HEK293 (cell line): ENCODE data around the gene ST8SIA4.

ENCODE experiments used
- CTCF ChIA-PET: fragments of 350-600 bp; formaldehyde crosslinking; extraction: SDS; loops from one replicate; lab custom pipeline; 2021; ENCODE audit warnings: antibody characterized with exemption; lab: Yijun Ruan, JAX
- POLR2A ChIA-PET: fragments of 300-600 bp; formaldehyde crosslinking; extraction: SDS; loops from one replicate; lab custom pipeline; 2020; ENCODE audit warnings: antibody characterized with exemption, inconsistent platforms; lab: Yijun Ruan, JAX
- H3K27ac ChIP-seq: fragments of 200-500 bp; sonication (Bioruptor generic); 2 replicates; pipeline ENCODE4 v1.5.1; 2014; ENCODE audit warnings: low read depth, low read length, control low read depth, inconsistent platforms; ENCODE audit errors: extremely low read depth
- H3K36me3 ChIP-seq, 2 experiments: fragments of 200-500 bp in 1 of 2; sonication (Bioruptor generic) in 1 of 2; 1 replicate in 1 of 2; 2 replicates in 1 of 2; pipeline ENCODE4 v1.5.1; 2014 to 2017; ENCODE audit warnings: inconsistent platforms in 2 of 2, low read length in 2 of 2; ENCODE audit not compliant: control insufficient read depth in 2 of 2, insufficient read depth in 1 of 2
- H3K4me1 ChIP-seq: fragments of 200-500 bp; sonication (Bioruptor generic); 2 replicates; pipeline ENCODE4 v1.5.1; 2014; ENCODE audit warnings: mild to moderate bottlenecking, low read length, inconsistent platforms; ENCODE audit not compliant: control insufficient read depth, insufficient read depth
- H3K4me3 ChIP-seq: 2 replicates; pipeline ENCODE4 v1.5.1; 2011; ENCODE audit warnings: low read depth, mild to moderate bottlenecking, control low read depth, low read length, moderate library complexity
- H3K9me3 ChIP-seq: fragments of 200-500 bp; sonication (Bioruptor generic); 2 replicates; pipeline ENCODE4 v1.5.1; 2014; ENCODE audit warnings: low read depth, low read length, inconsistent platforms; ENCODE audit not compliant: control insufficient read depth, insufficient read depth
- BCL11B ChIP-seq: fragments of 450-650 bp; formaldehyde crosslinking; IDR thresholded peaks from 2 replicates; pipeline ENCODE4 v1.5.1; 2016; ENCODE audit warnings: low read depth, missing biosample characterization, missing genetic modification characterization
- FEZF1 ChIP-seq: fragments of 450-650 bp; formaldehyde crosslinking; IDR thresholded peaks from 2 replicates; pipeline ENCODE4 v1.5.1; 2016; ENCODE audit warnings: missing biosample characterization, missing genetic modification characterization
- HOXD13 ChIP-seq: sonication (generic); formaldehyde crosslinking; IDR thresholded peaks from 2 replicates; pipeline ENCODE4 v1.8.0; 2022; ENCODE audit warnings: missing genetic modification reagents, borderline replicate concordance
- KLF1 ChIP-seq: fragments of 450-650 bp; formaldehyde crosslinking; IDR thresholded peaks from 2 replicates; pipeline ENCODE4 v1.5.1; 2016; ENCODE audit warnings: missing biosample characterization, missing genetic modification characterization
- MYNN ChIP-seq: fragments of 450-650 bp; formaldehyde crosslinking; IDR thresholded peaks from 2 replicates; pipeline ENCODE4 v1.5.1; 2016; ENCODE audit warnings: missing biosample characterization, missing genetic modification characterization, borderline replicate concordance
- REPIN1 ChIP-seq: fragments of 450-650 bp; formaldehyde crosslinking; IDR thresholded peaks from 2 replicates; pipeline ENCODE4 v1.5.1; 2017; ENCODE audit warnings: missing biosample characterization, missing genetic modification characterization, low read depth
- SP2 ChIP-seq: fragments of 450-650 bp; formaldehyde crosslinking; IDR thresholded peaks from 2 replicates; pipeline ENCODE4 v1.5.1; 2016; ENCODE audit warnings: missing biosample characterization, missing genetic modification characterization
- TCF7L2 ChIP-seq: IDR thresholded peaks from 2 replicates; pipeline ENCODE4 v1.6.1; 2011; ENCODE audit warnings: low read depth, mild to moderate bottlenecking, inconsistent platforms, low read length, moderate library complexity, borderline replicate concordance
- YY1 ChIP-seq: fragments of 450-650 bp; formaldehyde crosslinking; IDR thresholded peaks from 2 replicates; pipeline ENCODE4 v1.5.1; 2018; ENCODE audit warnings: missing biosample characterization, missing genetic modification characterization
- ZFP37 ChIP-seq: fragments of 450-650 bp; formaldehyde crosslinking; IDR thresholded peaks from 2 replicates; pipeline ENCODE4 v1.5.1; 2016; ENCODE audit warnings: missing biosample characterization, missing genetic modification characterization
- ZFP41 ChIP-seq: fragments of 450-650 bp; formaldehyde crosslinking; IDR thresholded peaks from 2 replicates; pipeline ENCODE4 v1.5.1; 2016; ENCODE audit warnings: missing biosample characterization, missing genetic modification characterization, borderline replicate concordance
- ZNF23 ChIP-seq: fragments of 450-650 bp; formaldehyde crosslinking; IDR thresholded peaks from 2 replicates; pipeline ENCODE4 v1.5.1; 2016; ENCODE audit warnings: missing biosample characterization, missing genetic modification characterization, borderline replicate concordance
- ZNF274 ChIP-seq, 2 experiments: fragments of 200-500 bp in 1 of 2; fragments of 450-650 bp in 1 of 2; sonication (Bioruptor generic) in 1 of 2; formaldehyde crosslinking in 1 of 2; IDR thresholded peaks; 2 replicates each; pipeline versions ENCODE4 v1.5.1 to v1.6.1; 2014 to 2016; ENCODE audit warnings: borderline replicate concordance in 1 of 2, inconsistent platforms in 1 of 2, low read length in 1 of 2, missing biosample characterization in 1 of 2, missing genetic modification characterization in 1 of 2
- ZNF280D ChIP-seq: fragments of 450-650 bp; formaldehyde crosslinking; IDR thresholded peaks from 2 replicates; pipeline ENCODE4 v1.5.1; 2016; ENCODE audit warnings: missing biosample characterization, missing genetic modification characterization
- ZNF302 ChIP-seq: fragments of 450-650 bp; formaldehyde crosslinking; IDR thresholded peaks from 2 replicates; pipeline ENCODE4 v1.5.1; 2016; ENCODE audit warnings: missing biosample characterization, missing genetic modification characterization, low read depth
- ZNF350 ChIP-seq: fragments of 450-650 bp; formaldehyde crosslinking; IDR thresholded peaks from 2 replicates; pipeline ENCODE4 v1.5.0; 2017; ENCODE audit warnings: missing biosample characterization, mild to moderate bottlenecking, missing genetic modification characterization
- ZNF423 ChIP-seq: fragments of 450-650 bp; formaldehyde crosslinking; IDR thresholded peaks from 2 replicates; pipeline ENCODE4 v1.5.1; 2016; ENCODE audit warnings: missing biosample characterization, missing genetic modification characterization
- ZNF501 ChIP-seq: fragments of 450-650 bp; formaldehyde crosslinking; IDR thresholded peaks from 2 replicates; pipeline ENCODE4 v1.5.1; 2016; ENCODE audit warnings: missing biosample characterization, missing genetic modification characterization
- ZNF555 ChIP-seq: fragments of 450-650 bp; formaldehyde crosslinking; conservative IDR thresholded peaks from 2 replicates; pipeline ENCODE4 v1.5.1; 2017; ENCODE audit warnings: missing biosample characterization, mild to moderate bottlenecking, missing genetic modification characterization, inconsistent platforms
- ZNF580 ChIP-seq: fragments of 450-650 bp; formaldehyde crosslinking; IDR thresholded peaks from 2 replicates; pipeline ENCODE4 v1.5.1; 2016; ENCODE audit warnings: missing biosample characterization, missing genetic modification characterization
- ZNF623 ChIP-seq: fragments of 450-650 bp; formaldehyde crosslinking; IDR thresholded peaks from 2 replicates; pipeline ENCODE4 v1.5.1; 2016; ENCODE audit warnings: missing biosample characterization, missing genetic modification characterization
- ZNF707 ChIP-seq: fragments of 450-650 bp; formaldehyde crosslinking; IDR thresholded peaks from 2 replicates; pipeline ENCODE4 v1.5.1; 2016; ENCODE audit warnings: missing biosample characterization, missing genetic modification characterization
- ZNF776 ChIP-seq: fragments of 450-650 bp; formaldehyde crosslinking; IDR thresholded peaks from 2 replicates; pipeline ENCODE4 v1.5.0; 2017; ENCODE audit warnings: missing biosample characterization, missing genetic modification characterization, borderline replicate concordance
- ZNF791 ChIP-seq: fragments of 450-650 bp; formaldehyde crosslinking; IDR thresholded peaks from 2 replicates; pipeline ENCODE4 v1.5.1; 2016; ENCODE audit warnings: missing biosample characterization, missing genetic modification characterization
- ZXDB ChIP-seq: fragments of 450-650 bp; formaldehyde crosslinking; IDR thresholded peaks from 2 replicates; pipeline ENCODE4 v1.5.1; 2016; ENCODE audit warnings: missing biosample characterization, missing genetic modification characterization
- TF ChIP-seq, protein P1 (sequence below): fragments of 450-650 bp; formaldehyde crosslinking; IDR thresholded peaks from 2 replicates; pipeline ENCODE4 v1.5.1; 2016; ENCODE audit warnings: missing biosample characterization, missing genetic modification characterization
- TF ChIP-seq, protein P2 (sequence below): fragments of 450-650 bp; formaldehyde crosslinking; IDR thresholded peaks from 2 replicates; pipeline ENCODE4 v1.5.1; 2016; ENCODE audit warnings: missing biosample characterization, missing genetic modification characterization, borderline replicate concordance
- TF ChIP-seq, protein P3 (sequence below): fragments of 450-650 bp; formaldehyde crosslinking; IDR thresholded peaks from 2 replicates; pipeline ENCODE4 v1.5.1; 2016; ENCODE audit warnings: missing biosample characterization, missing genetic modification characterization

Gene ST8SIA4

GRCh38 chr5:100824635-100825034 is 78.4 kb downstream of the ST8SIA4 start:
- ChIA-PET CTCF (no interaction called here), POLR2A (no interaction called here)
- Histone ChIP-seq H3K4me3 (no peak overlapping the region), H3K36me3 (no peaks in the 10 kb centered on the region), H3K4me1 (no peaks in the 10 kb centered on the region), H3K27ac (no peak overlapping the region), H3K9me3 (no peaks in the 10 kb centered on the region)
- TF ChIP-seq ZNF501 (no peak), ZNF776 (no peak), ZFP41 (tag by site-specific recombination) (no peak), ZNF23 (no peak), ZNF623 (no peak), SP2 (tag by site-specific recombination) (no peak), TCF7L2 (no peak), YY1 (tag by site-specific recombination) (no peak), ZNF302 (tag by site-specific recombination) (no peak), ZXDB (tag by site-specific recombination) (no peak), ZNF423 (tag by site-specific recombination) (no peak), ZNF580 (no peak), FEZF1 (no peak), ZNF555 (tag by site-specific recombination) (no peak), KLF1 (tag by site-specific recombination) (no peak), ZNF274 (IDR thresholded peaks at IDR 0.05; ENCODE audit: low read length) (no peak), ZNF274 (tag by site-specific recombination; IDR thresholded peaks at IDR 0.05; ENCODE audit: borderline replicate concordance) (no peak), BCL11B (no peak), HOXD13 (CRISPR knock-in tag) (no peak)
- TF ChIP-seq, protein P1, sequence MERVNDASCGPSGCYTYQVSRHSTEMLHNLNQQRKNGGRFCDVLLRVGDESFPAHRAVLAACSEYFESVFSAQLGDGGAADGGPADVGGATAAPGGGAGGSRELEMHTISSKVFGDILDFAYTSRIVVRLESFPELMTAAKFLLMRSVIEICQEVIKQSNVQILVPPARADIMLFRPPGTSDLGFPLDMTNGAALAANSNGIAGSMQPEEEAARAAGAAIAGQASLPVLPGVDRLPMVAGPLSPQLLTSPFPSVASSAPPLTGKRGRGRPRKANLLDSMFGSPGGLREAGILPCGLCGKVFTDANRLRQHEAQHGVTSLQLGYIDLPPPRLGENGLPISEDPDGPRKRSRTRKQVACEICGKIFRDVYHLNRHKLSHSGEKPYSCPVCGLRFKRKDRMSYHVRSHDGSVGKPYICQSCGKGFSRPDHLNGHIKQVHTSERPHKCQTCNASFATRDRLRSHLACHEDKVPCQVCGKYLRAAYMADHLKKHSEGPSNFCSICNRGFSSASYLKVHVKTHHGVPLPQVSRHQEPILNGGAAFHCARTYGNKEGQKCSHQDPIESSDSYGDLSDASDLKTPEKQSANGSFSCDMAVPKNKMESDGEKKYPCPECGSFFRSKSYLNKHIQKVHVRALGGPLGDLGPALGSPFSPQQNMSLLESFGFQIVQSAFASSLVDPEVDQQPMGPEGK (tag by site-specific recombination): no peak

DNA sequence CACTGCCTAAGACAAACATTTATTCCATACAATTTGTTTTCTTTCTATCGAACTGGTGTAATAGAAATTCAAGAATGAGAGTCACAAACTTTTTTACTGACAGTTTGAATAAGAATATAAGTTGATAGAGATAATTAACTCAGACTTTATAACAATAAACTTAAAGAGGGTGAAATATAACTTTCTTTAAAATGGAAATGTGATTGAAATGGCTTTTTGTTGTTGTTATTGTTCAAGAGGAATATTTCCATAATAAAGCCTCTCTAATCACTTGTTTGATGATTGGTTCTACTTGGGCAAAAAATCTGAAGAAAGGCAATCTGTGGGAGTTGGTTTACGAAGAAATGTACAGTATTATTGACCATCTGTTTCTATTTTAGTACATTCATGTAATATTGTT is 79.3 kb downstream of the ST8SIA4 start:
- Histone ChIP-seq H3K36me3 (no peaks in the 10 kb centered on the region), H3K4me3 (no peak overlapping the region), H3K9me3 (no peaks in the 10 kb centered on the region), H3K4me1 (no peaks in the 10 kb centered on the region), H3K27ac (no peak overlapping the region)
- POLR2A ChIA-PET: no interaction called here
- CTCF ChIA-PET: no interaction called here
- no peak for TF ChIP-seq MYNN (tag by site-specific recombination)
- TF ChIP-seq, protein P2, sequence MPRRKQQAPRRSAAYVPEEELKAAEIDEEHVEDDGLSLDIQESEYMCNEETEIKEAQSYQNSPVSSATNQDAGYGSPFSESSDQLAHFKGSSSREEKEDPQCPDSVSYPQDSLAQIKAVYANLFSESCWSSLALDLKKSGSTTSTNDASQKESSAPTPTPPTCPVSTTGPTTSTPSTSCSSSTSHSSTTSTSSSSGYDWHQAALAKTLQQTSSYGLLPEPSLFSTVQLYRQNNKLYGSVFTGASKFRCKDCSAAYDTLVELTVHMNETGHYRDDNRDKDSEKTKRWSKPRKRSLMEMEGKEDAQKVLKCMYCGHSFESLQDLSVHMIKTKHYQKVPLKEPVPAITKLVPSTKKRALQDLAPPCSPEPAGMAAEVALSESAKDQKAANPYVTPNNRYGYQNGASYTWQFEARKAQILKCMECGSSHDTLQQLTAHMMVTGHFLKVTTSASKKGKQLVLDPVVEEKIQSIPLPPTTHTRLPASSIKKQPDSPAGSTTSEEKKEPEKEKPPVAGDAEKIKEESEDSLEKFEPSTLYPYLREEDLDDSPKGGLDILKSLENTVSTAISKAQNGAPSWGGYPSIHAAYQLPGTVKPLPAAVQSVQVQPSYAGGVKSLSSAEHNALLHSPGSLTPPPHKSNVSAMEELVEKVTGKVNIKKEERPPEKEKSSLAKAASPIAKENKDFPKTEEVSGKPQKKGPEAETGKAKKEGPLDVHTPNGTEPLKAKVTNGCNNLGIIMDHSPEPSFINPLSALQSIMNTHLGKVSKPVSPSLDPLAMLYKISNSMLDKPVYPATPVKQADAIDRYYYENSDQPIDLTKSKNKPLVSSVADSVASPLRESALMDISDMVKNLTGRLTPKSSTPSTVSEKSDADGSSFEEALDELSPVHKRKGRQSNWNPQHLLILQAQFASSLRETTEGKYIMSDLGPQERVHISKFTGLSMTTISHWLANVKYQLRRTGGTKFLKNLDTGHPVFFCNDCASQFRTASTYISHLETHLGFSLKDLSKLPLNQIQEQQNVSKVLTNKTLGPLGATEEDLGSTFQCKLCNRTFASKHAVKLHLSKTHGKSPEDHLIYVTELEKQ (tag by site-specific recombination): no peak
- TF ChIP-seq ZFP37 (tag by site-specific recombination): no peak
- no peak for TF ChIP-seq ZNF791 (tag by site-specific recombination)
- no peak for TF ChIP-seq ZNF707 (tag by site-specific recombination)
- TF ChIP-seq, protein P3, sequence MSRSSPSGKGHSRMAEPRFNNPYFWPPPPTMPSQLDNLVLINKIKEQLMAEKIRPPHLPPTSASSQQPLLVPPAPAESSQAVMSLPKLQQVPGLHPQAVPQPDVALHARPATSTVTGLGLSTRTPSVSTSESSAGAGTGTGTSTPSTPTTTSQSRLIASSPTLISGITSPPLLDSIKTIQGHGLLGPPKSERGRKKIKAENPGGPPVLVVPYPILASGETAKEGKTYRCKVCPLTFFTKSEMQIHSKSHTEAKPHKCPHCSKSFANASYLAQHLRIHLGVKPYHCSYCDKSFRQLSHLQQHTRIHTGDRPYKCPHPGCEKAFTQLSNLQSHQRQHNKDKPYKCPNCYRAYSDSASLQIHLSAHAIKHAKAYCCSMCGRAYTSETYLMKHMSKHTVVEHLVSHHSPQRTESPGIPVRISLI (tag by site-specific recombination): no peak
- no peak for TF ChIP-seq TCF7L2
- TF ChIP-seq ZNF280D (tag by site-specific recombination): no peak
- TF ChIP-seq ZXDB (tag by site-specific recombination): no peak
- no peak for TF ChIP-seq ZNF350 (tag by site-specific recombination)
- TF ChIP-seq REPIN1 (tag by site-specific recombination): no peak
